ENCODE measurements around the gene PDE4A. TPM values are rescaled to one million over a fixed set of nuclear protein-coding genes. Genes with fewer than 3 reads are reported as not detected.
"Not testable (repeated sequence)": the region's sequence is repeated elsewhere in the genome, so short reads cannot be mapped to it uniquely, and the experiment has no call there.

Gene PDE4A
- total RNA-seq, 1 donor from 2014 or later: 1.0 TPM

GRCh38 chr19:10388957-10389356, 31.4 kb upstream of the PDE4A start:
- H3K36me3 ChIP-seq (ENCODE audit: control insufficient read depth in 3 of 3, insufficient read depth in 3 of 3, low read length in 3 of 3): peaks cover 20 to 23% (median 21%) of the 10 kb centered on the region in 3 donors
- peaks cover 0 to 7% (median 5%) of the 10 kb centered on the region in 3 donors for H3K4me1 ChIP-seq (ENCODE audit: control insufficient read depth in 3 of 3, insufficient read depth in 3 of 3, low read length in 3 of 3)
- no peak overlapping the region for H3K27ac ChIP-seq (ENCODE audit: low read depth, low read length)

DNA sequence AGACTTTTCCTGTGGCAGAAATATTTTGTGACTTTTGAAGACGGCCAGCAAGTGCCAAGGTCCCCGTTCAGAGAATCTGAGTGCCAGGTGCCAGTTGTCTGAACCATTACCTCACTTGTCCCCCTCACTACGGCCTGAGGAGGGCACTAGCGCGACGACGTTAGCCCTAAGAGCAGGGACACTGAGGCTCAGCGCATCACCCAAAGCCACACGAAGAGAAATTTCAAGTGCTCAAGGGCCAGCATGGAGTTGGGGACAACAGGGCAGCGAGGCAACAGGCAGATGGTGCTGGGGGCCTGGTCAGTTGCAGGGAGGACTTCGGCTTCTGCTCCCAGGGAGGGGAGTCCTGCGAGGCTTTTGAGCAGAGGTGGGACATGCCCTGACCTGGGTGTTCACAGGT, 30.5 kb upstream of the PDE4A start:
- Histone ChIP-seq H3K9ac (ENCODE audit: low read depth in 1 of 3, low read length in 3 of 3) (peak overlapping the region in 1 of 3 donors; percentile 45), H3K27ac (ENCODE audit: low read depth, low read length) (no peak overlapping the region), H3K4me3 (ENCODE audit: low read length in 3 of 3) (no peak overlapping the region), H3K9me3 (ENCODE audit: control insufficient read depth in 3 of 3, low read length in 3 of 3) (no peaks in the 10 kb centered on the region), H3K4me1 (ENCODE audit: control insufficient read depth in 3 of 3, insufficient read depth in 3 of 3, low read length in 3 of 3) (peaks cover 0 to 7% (median 5%) of the 10 kb centered on the region in 3 donors), H3K36me3 (ENCODE audit: control insufficient read depth in 3 of 3, insufficient read depth in 3 of 3, low read length in 3 of 3) (peaks cover 23 to 28% (median 25%) of the 10 kb centered on the region in 3 donors), H3K27me3 (ENCODE audit: control insufficient read depth in 3 of 3, insufficient read depth in 3 of 3, low read length in 3 of 3) (no peaks in the 10 kb centered on the region)

More at GRCh38 chr19:10388957-10389356, 31.4 kb upstream of the PDE4A start:
- Histone ChIP-seq H3K9ac (ENCODE audit: low read depth in 1 of 3, low read length in 3 of 3) (peak overlapping the region in 1 of 3 donors; percentile 45), H3K27me3 (ENCODE audit: control insufficient read depth in 3 of 3, insufficient read depth in 3 of 3, low read length in 3 of 3) (no peaks in the 10 kb centered on the region), H3K9me3 (ENCODE audit: control insufficient read depth in 3 of 3, low read length in 3 of 3) (no peaks in the 10 kb centered on the region), H3K4me3 (ENCODE audit: low read length in 3 of 3) (no peak overlapping the region)

DNA sequence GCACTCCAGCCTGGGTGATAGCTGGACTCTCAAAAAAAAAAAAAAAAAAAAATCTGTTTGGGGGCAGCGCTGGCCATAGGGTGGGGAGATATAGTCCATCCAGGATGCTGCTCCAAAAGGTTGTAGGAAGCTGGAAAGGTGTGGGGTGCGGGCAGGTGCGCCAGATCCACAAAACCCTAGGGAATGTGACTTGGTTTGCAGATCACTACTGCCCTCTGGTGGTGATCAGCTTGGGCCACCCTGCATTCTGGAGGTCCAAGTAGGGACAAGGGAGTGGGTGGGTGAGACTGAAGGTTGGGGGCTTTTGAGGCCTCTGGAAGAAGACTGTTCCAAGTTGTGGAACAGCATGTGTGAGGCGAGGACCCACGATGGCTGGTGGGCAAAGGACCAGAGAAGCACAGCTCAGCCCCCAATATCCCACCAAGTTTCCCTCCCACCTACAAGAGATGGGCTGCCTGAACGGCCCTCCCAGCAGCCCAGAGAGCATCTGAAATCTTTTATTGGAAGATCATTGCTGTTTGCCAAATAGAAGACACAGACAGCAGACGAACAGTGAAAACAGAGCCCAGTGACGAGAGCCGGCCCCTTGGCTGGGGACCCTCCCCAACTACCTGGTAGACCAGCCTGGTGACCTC, 29.6 kb upstream of the PDE4A start:
- no peak overlapping the region for H3K27ac ChIP-seq (ENCODE audit: low read depth, low read length)
- H3K4me3 ChIP-seq (ENCODE audit: low read length in 3 of 3): no peak overlapping the region
- H3K4me1 ChIP-seq (ENCODE audit: control insufficient read depth in 3 of 3, insufficient read depth in 3 of 3, low read length in 3 of 3): peaks cover 0 to 7% (median 5%) of the 10 kb centered on the region in 3 donors
- no peak overlapping the region for H3K9ac ChIP-seq (ENCODE audit: low read depth in 1 of 3, low read length in 3 of 3)
- peaks cover 29 to 35% (median 32%) of the 10 kb centered on the region in 3 donors for H3K36me3 ChIP-seq (ENCODE audit: control insufficient read depth in 3 of 3, insufficient read depth in 3 of 3, low read length in 3 of 3)
- no peaks in the 10 kb centered on the region for H3K27me3 ChIP-seq (ENCODE audit: control insufficient read depth in 3 of 3, insufficient read depth in 3 of 3, low read length in 3 of 3)
- no peaks in the 10 kb centered on the region for H3K9me3 ChIP-seq (ENCODE audit: control insufficient read depth in 3 of 3, low read length in 3 of 3)

DNA sequence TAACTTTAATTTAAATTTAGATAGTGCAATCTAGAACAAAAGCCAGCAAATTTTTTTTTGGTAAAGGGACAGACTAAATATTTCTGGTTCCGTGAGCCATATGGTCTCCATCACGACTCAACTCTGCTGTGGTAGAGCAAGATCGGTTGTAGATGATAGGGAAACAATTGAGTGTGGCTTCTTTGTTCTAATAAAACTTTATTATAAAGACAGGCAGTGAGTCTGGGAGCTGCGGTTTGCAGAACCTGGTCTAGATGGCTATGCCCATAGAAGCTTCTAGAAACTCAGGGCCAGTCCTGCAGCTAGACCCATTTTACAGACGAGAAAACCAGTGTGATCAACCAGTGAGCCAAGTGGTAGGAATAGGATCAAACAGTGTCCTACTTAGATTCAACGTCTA, 28.2 kb upstream of the PDE4A start:
- H3K27me3 ChIP-seq (ENCODE audit: control insufficient read depth in 3 of 3, insufficient read depth in 3 of 3, low read length in 3 of 3): no peaks in the 10 kb centered on the region
- H3K4me1 ChIP-seq (ENCODE audit: control insufficient read depth in 3 of 3, insufficient read depth in 3 of 3, low read length in 3 of 3): peaks cover 0 to 7% (median 5%) of the 10 kb centered on the region in 3 donors
- no peaks in the 10 kb centered on the region for H3K9me3 ChIP-seq (ENCODE audit: control insufficient read depth in 3 of 3, low read length in 3 of 3)
- H3K36me3 ChIP-seq (ENCODE audit: control insufficient read depth in 3 of 3, insufficient read depth in 3 of 3, low read length in 3 of 3): peaks cover 29 to 38% (median 35%) of the 10 kb centered on the region in 3 donors
- H3K9ac ChIP-seq (ENCODE audit: low read depth in 1 of 3, low read length in 3 of 3): no peak overlapping the region
- no peak overlapping the region for H3K4me3 ChIP-seq (ENCODE audit: low read length in 3 of 3)
- no peak overlapping the region for H3K27ac ChIP-seq (ENCODE audit: low read depth, low read length)

GRCh38 chr19:10393137-10393536, 27.2 kb upstream of the PDE4A start:
- no peak overlapping the region for H3K27ac ChIP-seq (ENCODE audit: low read depth, low read length)
- no peaks in the 10 kb centered on the region for H3K27me3 ChIP-seq (ENCODE audit: control insufficient read depth in 3 of 3, insufficient read depth in 3 of 3, low read length in 3 of 3)
- H3K4me1 ChIP-seq (ENCODE audit: control insufficient read depth in 3 of 3, insufficient read depth in 3 of 3, low read length in 3 of 3): peaks cover 7 to 13% (median 10%) of the 10 kb centered on the region in 3 donors
- H3K9me3 ChIP-seq (ENCODE audit: control insufficient read depth in 3 of 3, low read length in 3 of 3): no peaks in the 10 kb centered on the region
- H3K9ac ChIP-seq (ENCODE audit: low read depth in 1 of 3, low read length in 3 of 3): no peak overlapping the region
- peaks cover 29 to 39% (median 38%) of the 10 kb centered on the region in 3 donors for H3K36me3 ChIP-seq (ENCODE audit: control insufficient read depth in 3 of 3, insufficient read depth in 3 of 3, low read length in 3 of 3)
- H3K4me3 ChIP-seq (ENCODE audit: low read length in 3 of 3): no peak overlapping the region

- peaks cover 19 to 25% (median 19%) of the 10 kb centered on the region in 3 donors for H3K4me1 ChIP-seq (ENCODE audit: control insufficient read depth in 3 of 3, insufficient read depth in 3 of 3, low read length in 3 of 3)
- H3K9ac ChIP-seq (ENCODE audit: low read depth in 1 of 3, low read length in 3 of 3): no peak overlapping the region
- H3K27me3 ChIP-seq (ENCODE audit: control insufficient read depth in 3 of 3, insufficient read depth in 3 of 3, low read length in 3 of 3): no peaks in the 10 kb centered on the region
- H3K27ac ChIP-seq (ENCODE audit: low read depth, low read length): no peak overlapping the region
- H3K36me3 ChIP-seq (ENCODE audit: control insufficient read depth in 3 of 3, insufficient read depth in 3 of 3, low read length in 3 of 3): peaks cover 29 to 43% (median 43%) of the 10 kb centered on the region in 3 donors
- H3K4me3 ChIP-seq (ENCODE audit: low read length in 3 of 3): no peak overlapping the region
- H3K9me3 ChIP-seq (ENCODE audit: control insufficient read depth in 3 of 3, low read length in 3 of 3): no peaks in the 10 kb centered on the region
These were observed 25.3 kb upstream of the PDE4A start for GRCh38 chr19:10395003-10395402.

DNA sequence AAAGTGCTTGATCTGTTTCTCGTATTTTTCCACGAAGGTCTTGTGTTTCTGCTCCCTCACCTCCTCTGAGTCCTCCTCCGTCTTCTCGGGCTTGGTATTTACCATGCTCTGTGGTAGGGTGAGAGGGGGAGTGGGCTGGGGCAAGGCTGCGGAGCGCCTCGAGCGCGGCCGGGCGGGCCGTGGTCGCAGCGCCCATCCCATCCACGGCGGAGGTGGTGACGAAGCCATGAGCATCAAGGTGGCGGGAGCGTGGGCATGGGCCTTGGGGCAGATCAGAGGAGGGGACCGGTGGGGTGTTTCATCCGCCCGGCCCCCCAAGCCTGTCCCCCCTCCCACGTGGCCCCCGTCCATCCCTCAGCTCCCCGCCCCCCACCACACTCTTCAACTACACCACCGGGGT, 24.9 kb upstream of the PDE4A start:
- H3K27me3 ChIP-seq (ENCODE audit: control insufficient read depth in 3 of 3, insufficient read depth in 3 of 3, low read length in 3 of 3): no peaks in the 10 kb centered on the region
- peaks cover 29 to 43% (median 43%) of the 10 kb centered on the region in 3 donors for H3K36me3 ChIP-seq (ENCODE audit: control insufficient read depth in 3 of 3, insufficient read depth in 3 of 3, low read length in 3 of 3)

DNA sequence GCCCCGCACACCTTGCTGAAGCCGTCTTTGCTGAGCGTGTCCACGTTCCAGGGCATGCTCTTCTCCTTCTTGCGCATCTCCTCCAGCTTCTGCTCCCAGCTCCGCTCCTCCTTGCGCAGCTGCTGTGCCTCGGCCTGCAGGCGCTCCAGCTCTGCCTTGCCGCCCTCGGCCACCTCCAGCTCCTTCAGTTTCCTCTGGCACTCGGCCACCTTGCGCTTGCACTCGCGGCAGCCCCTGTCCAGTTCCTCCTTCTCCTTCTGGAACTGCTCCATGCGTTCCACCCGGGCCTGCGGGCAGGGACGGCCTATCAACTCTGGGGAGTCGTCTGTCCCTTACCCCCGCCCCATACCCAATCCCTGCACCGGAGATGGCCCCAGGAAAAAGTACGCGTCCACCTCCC, 24.4 kb upstream of the PDE4A start:
- no peak overlapping the region for H3K27ac ChIP-seq (ENCODE audit: low read depth, low read length)
- no peaks in the 10 kb centered on the region for H3K27me3 ChIP-seq (ENCODE audit: control insufficient read depth in 3 of 3, insufficient read depth in 3 of 3, low read length in 3 of 3)
- H3K4me3 ChIP-seq (ENCODE audit: low read length in 3 of 3): no peak overlapping the region
- H3K4me1 ChIP-seq (ENCODE audit: control insufficient read depth in 3 of 3, insufficient read depth in 3 of 3, low read length in 3 of 3): peaks cover 28 to 35% (median 28%) of the 10 kb centered on the region in 3 donors
- no peak overlapping the region for H3K9ac ChIP-seq (ENCODE audit: low read depth in 1 of 3, low read length in 3 of 3)
- no peaks in the 10 kb centered on the region for H3K9me3 ChIP-seq (ENCODE audit: control insufficient read depth in 3 of 3, low read length in 3 of 3)
- H3K36me3 ChIP-seq (ENCODE audit: control insufficient read depth in 3 of 3, insufficient read depth in 3 of 3, low read length in 3 of 3): peaks cover 27 to 40% (median 40%) of the 10 kb centered on the region in 3 donors

More for the DNA sequence above, 24.9 kb upstream of the PDE4A start:
- no peak overlapping the region for H3K27ac ChIP-seq (ENCODE audit: low read depth, low read length)
- peaks cover 23 to 30% (median 23%) of the 10 kb centered on the region in 3 donors for H3K4me1 ChIP-seq (ENCODE audit: control insufficient read depth in 3 of 3, insufficient read depth in 3 of 3, low read length in 3 of 3)
- H3K4me3 ChIP-seq (ENCODE audit: low read length in 3 of 3): no peak overlapping the region
- no peak overlapping the region for H3K9ac ChIP-seq (ENCODE audit: low read depth in 1 of 3, low read length in 3 of 3)
- no peaks in the 10 kb centered on the region for H3K9me3 ChIP-seq (ENCODE audit: control insufficient read depth in 3 of 3, low read length in 3 of 3)

DNA sequence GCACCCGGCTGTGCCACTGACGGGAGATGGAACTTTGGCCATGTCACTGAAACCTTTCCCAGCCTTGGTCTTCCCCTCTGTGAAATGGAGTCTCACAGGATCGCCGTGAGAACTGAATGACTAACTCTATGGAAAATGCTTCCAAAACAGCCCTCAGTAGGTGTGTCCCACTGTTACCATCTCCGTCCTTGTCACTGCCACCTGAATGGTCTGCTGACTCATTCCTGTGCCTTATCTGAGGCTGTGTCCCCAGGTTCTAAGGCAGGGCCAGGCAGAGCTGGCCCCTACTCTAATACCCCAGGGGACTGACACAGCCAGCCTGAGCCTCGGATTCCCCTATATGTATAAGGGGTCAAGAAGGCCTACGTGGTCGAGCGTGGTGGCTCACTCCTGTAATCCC, 21.5 kb upstream of the PDE4A start:
- Histone ChIP-seq H3K9me3 (ENCODE audit: control insufficient read depth in 3 of 3, low read length in 3 of 3) (no peaks in the 10 kb centered on the region), H3K4me1 (ENCODE audit: control insufficient read depth in 3 of 3, insufficient read depth in 3 of 3, low read length in 3 of 3) (peaks cover 48 to 61% (median 50%) of the 10 kb centered on the region in 3 donors), H3K9ac (ENCODE audit: low read depth in 1 of 3, low read length in 3 of 3) (peak overlapping the region in 1 of 3 donors; percentile 45), H3K36me3 (ENCODE audit: control insufficient read depth in 3 of 3, insufficient read depth in 3 of 3, low read length in 3 of 3) (peaks cover 9 to 22% (median 20%) of the 10 kb centered on the region in 3 donors), H3K27me3 (ENCODE audit: control insufficient read depth in 3 of 3, insufficient read depth in 3 of 3, low read length in 3 of 3) (no peaks in the 10 kb centered on the region), H3K4me3 (ENCODE audit: low read length in 3 of 3) (no peak overlapping the region), H3K27ac (ENCODE audit: low read depth, low read length) (peak overlapping the region; percentile 70)

DNA sequence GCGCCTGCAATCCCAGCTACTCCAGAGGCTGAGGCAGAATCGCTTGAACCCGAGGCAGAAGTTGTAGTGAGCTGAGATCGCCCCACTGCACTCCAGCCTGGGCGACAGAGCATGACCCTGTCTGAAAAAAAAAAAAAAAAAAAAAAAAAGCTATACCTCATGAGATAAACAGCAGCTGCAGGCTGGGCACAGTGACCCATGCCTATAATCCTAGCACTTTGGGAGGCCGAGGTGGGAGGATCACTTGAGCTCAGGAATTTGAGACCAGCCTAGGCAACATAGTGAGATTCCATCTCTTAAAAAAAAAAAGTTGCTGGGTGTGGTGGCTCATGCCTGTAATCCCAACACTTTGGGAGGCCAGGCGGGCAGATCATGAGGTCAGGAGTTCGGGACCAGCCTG, 21.0 kb upstream of the PDE4A start:
- Histone ChIP-seq H3K27ac (ENCODE audit: low read depth, low read length) (peak overlapping the region; percentile 70), H3K4me1 (ENCODE audit: control insufficient read depth in 3 of 3, insufficient read depth in 3 of 3, low read length in 3 of 3) (peaks cover 50 to 66% (median 54%) of the 10 kb centered on the region in 3 donors), H3K9ac (ENCODE audit: low read depth in 1 of 3, low read length in 3 of 3) (peak overlapping the region in 1 of 3 donors; percentile 45), H3K36me3 (ENCODE audit: control insufficient read depth in 3 of 3, insufficient read depth in 3 of 3, low read length in 3 of 3) (peaks cover 9 to 20% (median 18%) of the 10 kb centered on the region in 3 donors)
- H3K27me3 ChIP-seq (ENCODE audit: control insufficient read depth in 3 of 3, insufficient read depth in 3 of 3, low read length in 3 of 3); H3K4me3 ChIP-seq (ENCODE audit: low read length in 3 of 3); H3K9me3 ChIP-seq (ENCODE audit: control insufficient read depth in 3 of 3, low read length in 3 of 3): not testable (repeated sequence)

Measured in skeletal muscle tissue (tissue), 4 donors.